WTC11 (cell line): ENCODE data around the gene TMEM223. TPM values are rescaled to one million over a fixed set of nuclear protein-coding genes. Genes with fewer than 3 reads are reported as not detected.

Experiments used
- ATF3 ChIP-seq: sonication (generic); formaldehyde crosslinking; conservative IDR thresholded peaks from 2 replicates; pipeline ENCODE4 v1.8.1; 2022; ENCODE audit warnings: mild to moderate bottlenecking, missing genetic modification reagents
- CTCF ChIP-seq: fragments of 200-600 bp; IDR thresholded peaks from 2 replicates; pipeline ENCODE4 v1.8.0; 2022; ENCODE audit warnings: antibody characterized with exemption
- E2F5 ChIP-seq: sonication (generic); formaldehyde crosslinking; IDR thresholded peaks from 2 replicates; pipeline ENCODE4 v1.8.1; 2022; ENCODE audit warnings: mild to moderate bottlenecking, moderate library complexity, missing genetic modification reagents
- EMX1 ChIP-seq: fragments of 250-450 bp; sonication (Bioruptor Pico); IDR thresholded peaks from 2 replicates; pipeline ENCODE4 v1.8.0; 2021; ENCODE audit warnings: mild to moderate bottlenecking
- ESRRA ChIP-seq: sonication (generic); formaldehyde crosslinking; IDR thresholded peaks from 2 replicates; pipeline ENCODE4 v1.8.1; 2022; ENCODE audit warnings: mild to moderate bottlenecking, missing genetic modification reagents, borderline replicate concordance
- FOXK1 ChIP-seq: sonication (generic); formaldehyde crosslinking; IDR thresholded peaks from 2 replicates; pipeline ENCODE4 v1.8.0; 2022; ENCODE audit warnings: mild to moderate bottlenecking, moderate library complexity, missing genetic modification reagents
- GABPB1 ChIP-seq: sonication (generic); formaldehyde crosslinking; IDR thresholded peaks from 2 replicates; pipeline ENCODE4 v1.8.1; 2023; ENCODE audit warnings: mild to moderate bottlenecking, missing genetic modification reagents
- GTF2I ChIP-seq: fragments of 250-450 bp; sonication (Bioruptor Pico); conservative IDR thresholded peaks from 2 replicates; pipeline ENCODE4 v1.4.0; 2021; ENCODE audit warnings: mild to moderate bottlenecking
- HMGXB4 ChIP-seq: sonication (generic); formaldehyde crosslinking; IDR thresholded peaks from 2 replicates; pipeline ENCODE4 v1.8.1; 2023; ENCODE audit warnings: mild to moderate bottlenecking, moderate library complexity, missing genetic modification reagents
- IRF2 ChIP-seq: sonication (generic); formaldehyde crosslinking; IDR thresholded peaks from 2 replicates; pipeline ENCODE4 v1.8.0; 2022; ENCODE audit warnings: low read depth, missing genetic modification reagents, borderline replicate concordance
- JAZF1 ChIP-seq: fragments of 250-450 bp; sonication (Bioruptor Pico); IDR thresholded peaks from 2 replicates; pipeline ENCODE4 v1.9.0; 2021; ENCODE audit warnings: moderate library complexity, mild to moderate bottlenecking, inconsistent platforms
- MLX ChIP-seq: sonication (generic); formaldehyde crosslinking; IDR thresholded peaks from 2 replicates; pipeline ENCODE4 v1.8.1; 2023; ENCODE audit warnings: mild to moderate bottlenecking, missing genetic modification reagents, moderate library complexity
- SMAD3 ChIP-seq: sonication (generic); formaldehyde crosslinking; IDR thresholded peaks from 2 replicates; pipeline ENCODE4 v1.8.0; 2022; ENCODE audit warnings: missing genetic modification reagents, mild to moderate bottlenecking, borderline replicate concordance
- TEAD1 ChIP-seq: sonication (generic); formaldehyde crosslinking; IDR thresholded peaks from 2 replicates; pipeline ENCODE4 v1.8.0; 2022; ENCODE audit warnings: mild to moderate bottlenecking, missing genetic modification reagents
- USF2 ChIP-seq: sonication (generic); formaldehyde crosslinking; IDR thresholded peaks from 2 replicates; pipeline ENCODE4 v1.8.1; 2023; ENCODE audit warnings: mild to moderate bottlenecking, missing genetic modification reagents, moderate library complexity
- ZNF121 ChIP-seq: sonication (generic); formaldehyde crosslinking; IDR thresholded peaks from 2 replicates; pipeline ENCODE4 v1.8.0; 2023; ENCODE audit warnings: missing genetic modification reagents
- ZNF219 ChIP-seq: sonication (generic); formaldehyde crosslinking; IDR thresholded peaks from 2 replicates; pipeline ENCODE4 v1.8.0; 2023; ENCODE audit warnings: missing genetic modification reagents, mild to moderate bottlenecking, borderline replicate concordance
- ZNF263 ChIP-seq: sonication (generic); formaldehyde crosslinking; IDR thresholded peaks from 2 replicates; pipeline ENCODE4 v1.8.1; 2022; ENCODE audit warnings: low read depth, mild to moderate bottlenecking, moderate library complexity, missing genetic modification reagents
- ZNF281 ChIP-seq: sonication (generic); formaldehyde crosslinking; IDR thresholded peaks from 2 replicates; pipeline ENCODE4 v1.8.0; 2023; ENCODE audit warnings: mild to moderate bottlenecking, missing genetic modification reagents
- ZNF396 ChIP-seq: fragments of 250-450 bp; sonication (Bioruptor Pico); IDR thresholded peaks from 2 replicates; pipeline ENCODE4 v1.8.0; 2021; ENCODE audit warnings: mild to moderate bottlenecking, moderate library complexity, borderline replicate concordance
- ZNF423 ChIP-seq: fragments of 250-450 bp; sonication (Bioruptor Pico); IDR thresholded peaks from 2 replicates; pipeline ENCODE4 v2.1.2; 2022; ENCODE audit warnings: mild to moderate bottlenecking, moderate library complexity
- ZNF532 ChIP-seq: fragments of 250-450 bp; sonication (Bioruptor Pico); IDR thresholded peaks from 2 replicates; pipeline ENCODE4 v1.9.0; 2021; ENCODE audit warnings: mild to moderate bottlenecking, borderline replicate concordance
- ZSCAN18 ChIP-seq: fragments of 250-450 bp; sonication (Bioruptor Pico); IDR thresholded peaks from 2 replicates; pipeline ENCODE4 v2.1.2; 2022; ENCODE audit warnings: mild to moderate bottlenecking, moderate library complexity
- total RNA-seq: library from RNA; stranded (reverse); gene quantifications from 3 replicates; pipeline ENCODE4 v1.2.3, GENCODE V29; 2021

TMEM223 gene
- total RNA-seq, 1 experiment from 2014 or later, result 26.4 TPM

GRCh38 chr11:62787005-62787759 lies 4.6 kb downstream of the TMEM223 start, which contains the start of gene TMEM179B (continued):
- TF ChIP-seq CTCF (no peak), ZSCAN18 (no peak), GTF2I (CRISPR knock-in tag) (no peak), MLX (CRISPR knock-in tag) (peak; percentile 89; the same call in 1 of the 2 replicates), ZNF121 (CRISPR knock-in tag) (peak; percentile 11; the same call in 1 of the 2 replicates), ZNF263 (CRISPR knock-in tag) (peak; percentile 35; the same call in 1 of the 2 replicates), ZNF396 (no peak), TEAD1 (CRISPR knock-in tag) (peak; percentile 93), ESRRA (peak; percentile 72; the same call in 1 of the 2 replicates), GABPB1 (peak; percentile 70; the same call in 1 of the 2 replicates), ATF3 (no peak), HMGXB4 (peak; percentile 77; the same call in 1 of the 2 replicates), E2F5 (peak; percentile 90), EMX1 (CRISPR knock-in tag) (no peak; the same call in 1 of the 2 replicates), IRF2 (CRISPR knock-in tag) (peak; percentile 80; the same call in 1 of the 2 replicates), ZNF423 (CRISPR knock-in tag) (no peak), ZNF219 (CRISPR knock-in tag) (no peak), FOXK1 (peak; percentile 97), ZNF532 (no peak), USF2 (peak; percentile 66), SMAD3 (CRISPR knock-in tag) (peak; percentile 92), JAZF1 (CRISPR knock-in tag) (no peak), ZNF281 (CRISPR knock-in tag) (peak; percentile 87)
